HG02588 (cell line): Measurements from ENCODE around the gene SYNJ1.
"Not testable (repeated sequence)": the region's sequence is repeated elsewhere in the genome, so short reads cannot be mapped to it uniquely, and the experiment has no call there.

Source experiments
- ATAC-seq: cut with Tn5 transposase; IDR thresholded peaks from one replicate; pipeline ENCODE4 v1.9.1; 2021; ENCODE audit warnings: mild to moderate bottlenecking, moderate library complexity; ENCODE audit not compliant: unreplicated experiment

Gene SYNJ1

DNA sequence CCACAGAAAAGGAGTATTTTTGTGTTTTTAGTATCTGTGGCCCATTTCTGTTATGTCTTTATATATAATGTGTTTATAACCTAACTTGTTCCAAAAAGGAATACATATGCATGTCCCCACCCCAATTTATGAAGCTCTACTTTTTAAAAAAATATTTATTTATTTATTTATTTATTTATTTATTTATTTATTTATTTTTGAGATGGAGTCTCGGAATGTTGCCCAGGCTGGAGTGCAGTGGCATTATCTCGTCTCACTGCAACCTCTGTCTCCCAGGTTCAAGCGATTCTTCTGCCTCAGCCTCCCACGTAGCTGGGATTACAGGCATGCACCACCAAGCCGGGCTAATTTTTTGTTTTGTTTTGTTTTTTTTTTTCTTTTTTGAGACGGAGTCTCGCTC is 32.3 kb downstream of the SYNJ1 start:
- not testable (repeated sequence) for ATAC-seq

DNA sequence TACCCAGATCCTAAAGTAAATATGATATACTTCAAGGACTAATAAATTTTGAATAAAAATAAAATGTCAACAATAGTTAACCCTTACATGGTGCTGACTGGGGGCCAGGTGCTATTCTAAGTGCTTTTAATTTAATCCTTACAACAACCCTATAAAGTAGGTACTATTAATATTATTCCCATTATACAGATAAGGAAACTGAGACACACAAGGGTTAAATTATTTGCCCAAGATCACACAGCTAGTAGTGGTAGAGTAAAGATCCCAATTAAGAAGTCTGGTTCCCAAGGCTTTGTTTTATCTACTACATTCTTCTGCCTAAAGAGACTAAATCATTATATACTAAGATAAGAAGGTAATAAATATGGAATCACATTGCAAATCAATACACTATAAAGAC is 34.2 kb downstream of the SYNJ1 start:
- no peak for ATAC-seq

DNA sequence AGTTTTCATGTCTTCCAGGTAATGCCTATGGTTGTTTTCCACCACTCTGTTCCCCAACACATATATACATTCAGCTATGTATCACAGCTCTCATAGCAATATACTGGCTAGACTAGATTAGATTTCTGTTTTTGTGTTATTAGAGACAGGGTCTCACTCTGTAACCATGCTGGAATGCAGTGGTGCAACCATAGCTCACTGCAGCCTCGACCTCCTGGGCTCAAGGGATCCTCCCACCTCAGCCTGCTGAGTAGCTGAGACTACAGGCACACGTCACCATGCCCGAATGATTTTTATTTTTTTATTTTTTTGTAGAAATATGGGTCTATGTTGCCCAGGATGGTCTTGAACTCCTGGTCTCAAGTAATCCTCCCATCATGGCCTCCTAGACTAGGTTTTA is 37.7 kb downstream of the SYNJ1 start:
- no peak for ATAC-seq

DNA sequence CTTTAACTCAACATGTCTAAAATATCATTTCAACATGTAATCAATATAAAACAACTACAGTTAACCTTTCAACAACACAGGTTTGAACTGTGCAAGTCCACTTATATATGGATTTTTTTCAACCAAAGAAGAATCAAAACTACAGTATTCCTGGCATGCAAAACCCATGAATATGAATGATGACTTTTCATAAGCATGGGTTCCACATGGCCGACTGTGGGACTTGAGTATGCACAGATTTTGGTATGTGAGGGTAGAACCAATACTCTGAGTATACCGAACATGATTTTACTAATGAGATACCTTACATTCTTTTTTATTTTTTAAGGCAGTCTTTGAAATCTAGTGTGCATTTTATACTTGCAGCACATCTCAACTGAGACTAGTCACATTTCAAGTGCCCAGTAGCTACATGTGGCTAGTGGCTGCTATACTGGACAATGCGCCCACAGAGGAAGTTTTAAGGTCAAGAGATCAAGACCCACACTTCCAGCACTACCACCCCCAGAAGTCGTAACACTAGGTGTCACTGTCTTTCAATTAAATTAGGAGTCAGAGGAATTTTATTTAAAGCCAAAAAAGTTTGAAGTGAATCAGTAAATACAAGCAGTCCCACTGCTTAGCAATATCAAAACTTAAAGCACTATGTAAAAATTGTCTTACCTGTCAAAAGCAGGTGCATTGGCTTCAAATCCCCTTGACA is 40.0 kb downstream of the SYNJ1 start:
- ATAC-seq = no peak

DNA sequence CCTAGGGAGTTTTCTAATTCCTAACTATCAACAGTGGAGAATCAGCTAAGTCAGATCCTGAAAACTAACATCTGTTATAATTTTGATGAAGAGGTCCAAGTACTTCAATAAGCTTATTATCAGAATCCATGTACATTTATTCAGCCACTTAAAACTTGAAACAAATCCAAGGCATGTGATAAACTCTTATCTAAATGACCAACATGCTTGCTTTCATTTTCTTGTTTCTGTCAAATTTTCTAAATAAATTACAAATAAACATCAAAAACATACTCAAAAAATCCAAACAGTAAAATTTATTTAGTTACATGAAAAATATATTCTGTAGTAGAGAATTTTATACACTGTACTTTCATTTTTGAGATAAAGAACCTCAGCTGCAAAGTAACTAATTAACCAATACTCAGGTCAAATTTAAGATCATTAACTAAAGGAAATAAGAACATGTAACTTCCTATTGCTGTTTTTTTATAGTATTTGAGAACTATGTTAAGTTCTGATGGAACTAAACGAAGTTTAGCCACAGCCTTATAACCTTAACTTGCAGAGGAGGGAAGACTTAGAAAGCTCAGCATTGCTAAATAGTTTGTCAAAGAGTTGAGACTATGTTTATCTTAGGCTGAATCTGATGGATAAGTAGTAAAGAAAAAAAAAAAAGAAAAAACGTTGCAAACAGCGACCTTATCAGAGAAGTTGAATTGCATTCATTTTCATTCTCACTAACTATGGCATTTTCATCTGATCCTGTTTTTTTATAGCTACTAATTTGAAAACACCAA is 44.9 kb downstream of the SYNJ1 start:
- ATAC-seq = no peak

DNA sequence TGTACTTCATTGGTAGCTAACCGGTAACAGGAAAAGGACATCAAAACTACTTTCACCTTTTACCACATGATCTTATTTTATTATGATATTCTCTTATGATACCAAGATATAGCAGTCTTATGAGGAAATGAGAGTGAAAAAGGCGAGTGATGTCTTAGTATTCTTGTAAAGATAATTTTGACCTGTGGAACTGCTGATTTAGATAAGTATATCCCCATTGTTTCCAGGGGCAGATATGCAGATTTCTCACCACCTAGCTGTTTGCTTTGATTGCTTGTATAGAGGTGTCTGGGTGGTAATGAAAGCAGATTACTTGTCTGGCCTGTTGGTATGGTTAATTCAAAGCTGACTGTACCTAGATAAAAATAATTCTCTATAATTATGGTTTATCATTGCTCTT is 53.1 kb downstream of the SYNJ1 start:
- no peak for ATAC-seq

DNA sequence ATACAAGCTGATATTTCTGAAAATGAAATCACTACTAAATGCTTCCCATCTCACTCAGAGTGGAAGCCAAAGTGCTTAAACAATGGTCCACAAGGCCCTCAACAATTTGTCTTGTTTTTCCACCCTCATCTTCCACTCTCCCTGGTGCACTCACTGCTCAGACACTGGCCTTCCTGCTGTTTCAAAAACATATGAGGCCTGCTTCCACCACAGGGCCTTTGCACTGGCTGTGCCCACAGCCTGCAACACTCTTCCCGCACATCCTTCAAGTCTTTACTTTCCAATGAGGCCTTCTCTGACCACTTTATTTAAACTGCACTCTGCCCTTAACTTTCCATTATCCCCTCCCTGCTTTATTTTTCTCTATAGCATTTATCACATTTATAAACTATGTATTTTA is 53.8 kb downstream of the SYNJ1 start:
- no peak for ATAC-seq

DNA sequence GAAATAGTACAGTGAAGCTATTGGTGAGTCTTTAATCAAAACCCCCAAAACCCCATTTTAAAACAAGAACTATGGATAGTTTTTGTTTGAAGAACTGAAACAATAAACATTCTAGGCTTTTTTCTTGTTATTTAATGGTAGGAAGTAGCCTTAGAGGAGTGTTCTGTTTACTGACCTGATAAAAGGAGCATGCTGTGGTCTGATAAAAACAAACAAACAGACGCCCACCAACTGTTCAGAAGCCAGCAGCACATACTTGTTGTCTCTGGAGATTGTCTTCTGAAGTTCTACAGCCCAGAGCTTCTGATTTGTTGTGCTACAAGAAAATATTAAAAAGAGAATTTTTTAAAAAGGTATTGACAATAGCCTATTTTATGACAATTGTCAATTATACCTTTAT is 61.6 kb downstream of the SYNJ1 start:
- ATAC-seq = no peak

DNA sequence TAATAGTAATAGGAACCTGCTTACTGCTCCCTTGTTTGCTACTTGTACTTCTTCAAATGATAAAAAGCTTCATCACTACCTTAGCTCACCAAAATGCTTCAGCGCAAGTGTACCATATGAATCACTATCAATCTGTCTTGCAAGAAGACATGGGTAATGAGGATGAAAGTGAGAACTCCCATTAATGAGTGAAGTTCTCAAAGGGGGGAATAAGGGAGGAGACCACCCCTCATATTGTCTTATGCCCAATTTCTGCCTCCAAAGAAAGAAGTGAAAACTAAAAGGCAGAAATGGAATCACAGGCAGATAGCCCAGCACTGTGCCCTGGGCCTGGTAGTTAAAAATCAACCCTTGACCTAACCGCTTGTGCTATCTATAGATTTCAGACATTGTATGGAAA is 63.7 kb downstream of the SYNJ1 start:
- not testable (repeated sequence) for ATAC-seq

DNA sequence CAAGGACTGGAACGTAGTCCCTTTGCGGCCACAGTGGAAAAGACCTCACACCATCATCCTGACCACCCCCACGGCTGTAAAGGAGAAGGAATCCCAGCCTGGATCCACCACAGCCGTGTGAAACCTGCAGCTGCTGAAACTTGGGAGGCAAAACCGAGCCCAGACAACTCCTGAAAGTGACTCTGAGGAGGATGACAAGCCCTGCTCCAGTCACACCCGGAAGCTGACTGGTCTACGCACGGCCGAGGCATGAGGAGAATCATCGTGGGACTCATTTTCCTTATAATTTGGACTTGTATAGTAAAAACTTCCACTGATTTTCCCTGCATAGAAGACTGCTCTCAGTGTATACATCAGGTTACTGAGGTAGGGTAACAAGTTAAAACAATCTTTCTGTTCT is 65.8 kb downstream of the SYNJ1 start:
- ATAC-seq = not testable (repeated sequence)

DNA sequence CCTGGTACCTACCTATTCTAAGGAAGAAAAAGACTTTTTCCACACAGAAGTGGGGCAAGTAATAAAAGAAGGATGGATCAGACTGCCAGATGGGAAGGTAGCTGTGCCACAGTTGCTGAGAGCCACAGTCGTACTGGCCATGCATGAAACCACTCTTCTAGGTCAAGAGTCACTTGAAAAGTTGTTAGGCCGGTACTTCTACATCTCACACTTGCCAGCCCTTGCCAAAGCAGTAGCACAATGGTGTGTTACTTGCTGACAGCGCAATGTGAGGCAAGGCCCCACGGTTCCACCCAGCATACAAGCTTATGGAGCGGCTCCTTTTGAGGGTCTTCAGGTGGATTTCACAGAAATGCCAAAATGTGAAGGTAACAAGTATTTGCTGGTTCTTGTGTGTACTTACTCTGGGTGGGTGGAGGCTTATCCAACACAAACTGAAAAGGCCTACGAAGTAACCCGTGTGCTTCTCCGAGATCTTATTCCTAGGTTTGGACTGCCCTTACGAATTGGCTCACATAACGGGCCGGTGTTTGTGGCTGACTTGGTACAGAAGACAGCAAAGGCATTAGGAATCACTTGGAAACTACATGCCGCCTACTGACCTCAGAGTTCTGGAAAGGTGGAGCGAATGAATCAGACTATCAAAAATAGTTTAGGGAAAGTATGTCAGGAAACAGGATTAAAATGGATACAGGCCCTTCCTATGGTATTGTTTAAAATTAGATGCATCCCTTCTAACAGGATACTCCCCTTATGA is 66.6 kb downstream of the SYNJ1 start:
- ATAC-seq = not testable (repeated sequence)

DNA sequence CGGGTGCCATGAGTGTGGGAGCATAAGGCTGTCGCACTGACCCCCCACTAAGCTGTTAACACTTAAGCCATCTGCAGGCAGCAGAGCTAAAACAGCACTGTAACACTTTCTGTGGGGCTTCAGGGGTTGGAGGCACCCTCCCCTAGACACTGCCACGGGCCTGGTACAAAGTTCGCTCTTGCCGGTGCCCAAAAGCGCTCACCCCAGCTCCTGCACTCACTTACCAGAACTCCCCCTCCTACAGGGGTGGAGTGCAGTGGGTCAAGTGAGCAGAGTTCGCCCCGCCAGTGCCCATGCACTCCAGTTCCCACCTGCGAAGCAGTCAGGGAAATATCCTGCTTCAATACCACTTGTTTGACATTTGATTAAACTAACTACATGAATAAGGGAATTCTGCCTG is 69.3 kb downstream of the SYNJ1 start:
- no peak for ATAC-seq

DNA sequence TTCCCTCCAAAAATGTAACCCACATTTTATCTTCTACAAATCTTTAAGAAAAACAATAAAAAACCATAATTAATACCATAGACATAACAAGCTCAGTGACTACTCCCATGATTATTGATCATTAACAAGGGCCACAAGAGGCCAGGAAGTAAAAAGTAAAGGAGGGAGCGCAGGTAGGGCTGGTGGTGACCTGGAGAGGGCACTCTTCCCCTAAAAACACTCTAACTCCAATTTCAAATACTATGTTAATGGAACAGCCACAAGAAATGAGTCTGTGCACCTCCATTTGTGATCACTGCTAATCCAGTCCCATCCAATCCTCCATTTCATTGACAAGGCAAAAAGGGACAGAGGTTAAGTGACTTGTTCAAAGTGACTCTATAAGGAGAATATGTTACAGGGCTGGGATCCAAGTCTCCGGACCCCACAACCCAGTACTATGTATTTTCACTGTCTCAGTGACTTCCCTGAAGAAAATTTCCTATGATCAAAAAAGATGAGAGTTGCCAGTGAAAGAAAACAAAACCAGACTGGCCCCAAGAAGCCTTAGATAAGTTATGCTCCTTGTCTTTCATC is 74.4 kb downstream of the SYNJ1 start:
- ATAC-seq = no peak

DNA sequence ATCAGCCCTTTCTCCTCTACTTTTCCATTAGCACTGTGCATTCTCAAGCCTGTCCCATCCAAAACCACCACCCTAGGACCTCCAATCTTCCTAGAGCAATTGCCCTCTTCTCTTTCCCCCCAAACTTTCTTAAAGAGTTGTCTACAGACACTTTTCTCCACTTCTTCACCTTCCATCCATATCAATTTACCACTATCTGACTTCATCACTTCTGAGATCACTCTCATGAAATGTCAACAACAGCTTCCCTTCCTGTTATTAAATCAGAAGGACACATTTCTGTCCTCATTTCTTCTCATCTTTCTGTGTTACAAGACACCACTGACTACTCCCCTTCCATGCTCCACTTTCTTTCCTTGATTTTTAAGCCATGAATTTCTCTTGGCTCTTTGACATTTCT is 79.6 kb downstream of the SYNJ1 start:
- ATAC-seq = no peak

DNA sequence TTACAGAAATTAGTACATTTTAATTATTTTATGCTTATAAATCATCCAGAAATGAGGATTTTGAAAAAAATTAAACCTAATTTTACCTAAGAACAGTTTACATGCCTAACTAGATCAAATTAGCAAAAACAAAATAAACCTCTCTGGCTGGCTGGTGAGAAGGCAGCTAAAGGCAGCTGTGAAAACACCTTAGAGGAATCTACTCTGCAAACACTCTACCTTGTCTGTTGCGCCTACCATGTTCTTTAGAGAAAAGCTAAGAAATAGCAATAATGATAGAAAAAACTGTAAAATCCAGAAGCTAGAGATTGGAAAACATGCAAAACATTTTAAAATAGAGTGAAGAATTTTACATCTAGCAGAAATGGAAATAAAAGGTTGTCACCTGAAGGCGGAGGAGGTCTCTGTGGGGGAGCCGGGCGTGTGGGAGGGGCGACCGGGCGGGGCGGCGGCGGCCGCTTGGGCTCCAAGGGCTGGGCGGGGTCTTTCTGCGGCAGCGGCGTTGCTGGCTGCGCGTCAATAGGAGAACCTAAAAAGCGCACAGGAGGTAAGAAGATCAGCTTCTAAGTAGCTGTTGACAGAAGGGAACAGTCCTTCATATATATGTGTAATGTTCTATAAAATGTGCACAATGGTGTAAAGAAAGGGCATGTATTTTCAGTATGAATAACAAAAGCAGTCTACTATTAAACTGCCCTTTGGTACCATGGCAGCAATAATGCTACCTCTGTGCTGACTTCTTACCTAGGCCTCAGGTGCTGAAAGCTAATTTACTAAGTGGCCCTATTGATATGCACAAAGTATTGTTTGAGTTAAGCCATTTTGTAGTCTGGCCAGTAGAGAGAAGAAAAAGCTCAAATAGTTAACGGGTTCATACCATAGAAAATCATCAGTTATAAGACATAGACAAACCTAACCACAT is 82.3 kb downstream of the SYNJ1 start:
- no peak for ATAC-seq

DNA sequence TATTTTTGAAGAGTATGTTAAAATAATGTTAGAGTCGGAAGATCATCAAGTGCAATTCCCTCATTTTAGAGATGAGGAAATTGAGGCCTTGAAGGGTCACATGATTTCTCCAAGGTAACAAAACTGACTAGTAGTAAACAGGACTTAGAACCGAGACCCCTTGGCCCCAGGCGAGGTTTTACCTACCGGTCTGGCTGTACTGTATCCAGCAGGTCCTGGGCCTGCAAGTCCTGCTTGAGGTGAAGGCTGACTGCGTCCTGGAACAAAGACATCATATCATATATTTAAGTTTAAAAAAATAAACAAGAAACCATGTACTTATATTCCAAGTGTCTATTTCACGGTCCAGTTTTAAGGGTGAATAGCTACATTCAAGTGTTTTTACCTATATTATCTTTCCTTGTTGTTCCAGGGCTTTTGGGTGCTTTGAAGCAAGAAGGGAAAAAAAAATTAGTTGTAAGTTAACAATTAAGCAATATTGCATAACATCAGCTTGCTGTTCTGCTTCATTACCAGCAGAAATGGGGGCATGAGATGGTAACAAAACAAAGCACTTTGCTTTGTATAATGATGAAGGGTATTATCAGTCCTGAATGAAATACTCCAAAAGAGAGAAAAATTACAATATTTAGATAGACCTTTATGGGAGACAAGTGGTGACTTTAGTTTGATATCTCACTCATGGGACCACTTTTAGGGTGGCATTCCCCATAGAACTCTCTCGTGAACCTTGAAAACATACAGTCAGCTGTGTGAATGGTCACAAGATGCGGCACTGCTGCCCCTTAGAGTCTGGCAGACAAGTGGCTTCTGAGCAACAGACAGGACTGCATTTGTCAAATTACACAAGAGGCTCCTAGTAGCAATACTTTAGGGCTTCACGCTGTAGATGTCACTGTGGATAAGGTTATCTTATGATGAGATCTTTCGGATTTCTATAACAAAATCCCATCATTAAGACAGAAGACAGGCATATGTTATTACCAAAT is 85.8 kb downstream of the SYNJ1 start:
- ATAC-seq = no peak

DNA sequence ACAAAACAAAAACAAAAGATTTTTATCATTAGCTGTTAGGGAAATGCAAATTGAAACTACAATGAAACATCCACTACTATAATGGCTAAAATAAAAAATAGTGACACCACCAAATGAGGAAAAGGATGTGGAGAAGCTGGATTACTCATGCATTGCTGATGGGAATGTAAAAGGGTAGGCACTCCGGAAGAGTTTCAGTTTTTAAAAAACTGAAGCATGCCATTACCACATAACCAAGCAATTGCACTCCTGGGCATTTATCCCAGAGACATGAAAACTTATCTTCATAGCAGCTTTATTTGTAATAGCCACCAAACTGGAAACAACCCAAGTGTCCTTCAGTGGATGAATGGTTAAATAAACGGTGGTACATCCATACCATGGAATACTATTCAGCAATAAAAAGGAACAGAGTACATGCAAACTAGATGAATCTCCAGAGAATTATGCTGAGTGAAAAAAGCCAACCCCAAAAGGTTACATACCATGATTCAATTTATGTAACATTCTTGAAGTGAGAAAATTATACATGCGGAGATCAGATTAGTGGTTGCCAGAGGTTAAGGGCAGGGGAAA is 101.1 kb downstream of the SYNJ1 start:
- no peak for ATAC-seq

DNA sequence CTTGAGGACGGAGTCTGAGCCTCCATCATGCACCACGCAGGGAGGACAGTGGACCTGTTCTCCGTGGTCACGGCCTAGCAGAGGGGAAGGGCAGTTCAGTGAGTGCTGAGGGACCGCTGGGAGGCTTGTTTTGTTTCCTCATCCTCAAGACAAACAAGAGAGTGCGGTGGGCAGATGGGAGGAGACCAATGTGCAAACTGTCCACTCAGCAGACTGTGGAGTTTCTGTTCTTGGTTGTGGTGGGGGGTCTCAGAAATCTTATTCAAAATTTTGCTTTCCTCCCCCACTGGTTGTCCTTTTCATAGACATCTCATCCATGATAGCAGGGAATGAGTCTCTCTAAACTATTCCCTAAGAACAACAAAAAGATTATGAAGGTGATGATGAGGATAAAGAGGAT is 109.6 kb downstream of the SYNJ1 start:
- ATAC-seq = not testable (repeated sequence)
